GM12878 (cell line): Measurements from ENCODE around the gene RAMP2. TPM values are rescaled to one million over a fixed set of nuclear protein-coding genes. Genes with fewer than 3 reads are reported as not detected.

ENCODE experiments used
- BCL3 ChIP-seq: IDR thresholded peaks from 2 replicates; pipeline ENCODE4 v1.6.1; 2011; ENCODE audit warnings: borderline replicate concordance, low read depth, mild to moderate bottlenecking, moderate library complexity, low read length; ENCODE audit not compliant: insufficient read depth, poor library complexity, severe bottlenecking
- CHD4 ChIP-seq: fragments of 200-600 bp; sonication (generic); IDR thresholded peaks from 2 replicates; pipeline ENCODE4 v1.6.1; 2016; ENCODE audit warnings: mild to moderate bottlenecking
- CUX1 ChIP-seq: IDR thresholded peaks from 2 replicates; pipeline ENCODE4 v1.6.1; 2012; ENCODE audit warnings: improper control_type of control experiment, low read depth, low read length; ENCODE audit not compliant: insufficient replicate concordance
- EED ChIP-seq: sonication (generic); IDR thresholded peaks from 2 replicates; pipeline ENCODE4 v1.6.1; 2016; ENCODE audit warnings: antibody characterized with exemption, low read depth
- GABPA ChIP-seq: IDR thresholded peaks from 2 replicates; pipeline ENCODE4 v1.6.1; 2014; ENCODE audit warnings: antibody characterized with exemption, low read depth, mild to moderate bottlenecking, inconsistent platforms
- ZNF592 ChIP-seq: fragments of 450-650 bp; IDR thresholded peaks from 2 replicates; pipeline ENCODE4 v1.6.1; 2017; ENCODE audit warnings: mild to moderate bottlenecking, moderate library complexity
- polyA plus RNA-seq, 11 experiments: library from polyadenylated mRNA; depleted of rRNA in 4 of 11; unstranded in 6 of 11; stranded (reverse) in 5 of 11; fragments of >200 nt; fragmentation: Nextera tagmentation in 4 of 11; fragmentation: Illumina TruSeq in 1 of 11; extraction: Ambion mirVana in 4 of 11; extraction: Trizol in 1 of 11; gene quantifications; 1 replicate in 1 of 11; 2 replicates in 10 of 11; pipeline versions ENCODE4 v1.2.1 to v1.2.3, GENCODE V29; 2011 to 2016; ENCODE audit warnings: inconsistent platforms in 2 of 11, missing spikeins in 2 of 11, low read depth in 1 of 11
- total RNA-seq, 4 experiments: library from RNA; depleted of rRNA in 3 of 4; stranded (reverse); fragments of >200 nt in 3 of 4; fragmentation: Illumina TruSeq in 1 of 4; extraction: Trizol in 1 of 4; gene quantifications; 2 replicates each; pipeline versions ENCODE4 v1.2.1 to v1.2.3, GENCODE V29; 2013 to 2021

The RAMP2 gene
- total and polyA plus RNA-seq, 10 of the 15 experiments (the other 5 are each of a cell fraction or from before 2014, with no cell fraction given) = 0.14 to 0.32 (median 0.21) TPM; not detected in 4

GRCh38 chr17:42803074-42803883 is 42.3 kb downstream of the RAMP2 start (continued):
- no peak for TF ChIP-seq CUX1
- no peak for TF ChIP-seq ZNF592
- no peak for TF ChIP-seq CHD4
- TF ChIP-seq EED = no peak
- no peak for TF ChIP-seq BCL3
- TF ChIP-seq GABPA = no peak
